ENCODE measurements around the gene PRKD1.
"Not testable (repeated sequence)": the region's sequence is repeated elsewhere in the genome, so short reads cannot be mapped to it uniquely, and the experiment has no call there.

The PRKD1 gene

GRCh38 chr14:29900609-29901350 lies 26.9 kb downstream of the PRKD1 start:
- no peak for DNase-seq (ENCODE audit: low read depth in 2 of 2)

GRCh38 chr14:29898470-29898869 lies 29.2 kb downstream of the PRKD1 start:
- no peak for DNase-seq (ENCODE audit: low read depth in 2 of 2)

- no peak for DNase-seq (ENCODE audit: low read depth in 2 of 2)
Measured at GRCh38 chr14:29897181-29897580, 30.5 kb downstream of the PRKD1 start.

GRCh38 chr14:29896354-29896821 lies 31.3 kb downstream of the PRKD1 start:
- DNase-seq (ENCODE audit: low read depth in 2 of 2): no peak

GRCh38 chr14:29895591-29896083 lies 32.0 kb downstream of the PRKD1 start:
- no peak for DNase-seq (ENCODE audit: low read depth in 2 of 2)

GRCh38 chr14:29893989-29894388 lies 33.7 kb downstream of the PRKD1 start:
- no peak for DNase-seq (ENCODE audit: low read depth in 2 of 2)

- DNase-seq (ENCODE audit: low read depth in 2 of 2): no peak
Measured at GRCh38 chr14:29892327-29892726, 35.3 kb downstream of the PRKD1 start.

GRCh38 chr14:29885988-29886387 lies 41.7 kb downstream of the PRKD1 start:
- DNase-seq (ENCODE audit: low read depth in 2 of 2): no peak

GRCh38 chr14:29868000-29868399 lies 59.6 kb downstream of the PRKD1 start:
- no peak for DNase-seq (ENCODE audit: low read depth in 2 of 2)

GRCh38 chr14:29865299-29865698 lies 62.3 kb downstream of the PRKD1 start:
- no peak for DNase-seq (ENCODE audit: low read depth in 2 of 2)

- DNase-seq (ENCODE audit: low read depth in 2 of 2): no peak
Measured at GRCh38 chr14:29861996-29862395, 65.7 kb downstream of the PRKD1 start.

GRCh38 chr14:29858299-29858698 lies 69.3 kb downstream of the PRKD1 start:
- no peak for DNase-seq (ENCODE audit: low read depth in 2 of 2)

GRCh38 chr14:29857551-29857950 lies 70.1 kb downstream of the PRKD1 start:
- DNase-seq (ENCODE audit: low read depth in 2 of 2): no peak

- no peak for DNase-seq (ENCODE audit: low read depth in 2 of 2)
Measured at GRCh38 chr14:29856516-29856915, 71.1 kb downstream of the PRKD1 start.

- not testable (repeated sequence) for DNase-seq (ENCODE audit: low read depth in 2 of 2)
Measured at GRCh38 chr14:29853691-29854090, 74.0 kb downstream of the PRKD1 start.

- no peak for DNase-seq (ENCODE audit: low read depth in 2 of 2)
Measured at GRCh38 chr14:29853272-29853671, 74.4 kb downstream of the PRKD1 start.

GRCh38 chr14:29851397-29851796 lies 76.2 kb downstream of the PRKD1 start:
- no peak for DNase-seq (ENCODE audit: low read depth in 2 of 2)

GRCh38 chr14:29847056-29847380 lies 80.6 kb downstream of the PRKD1 start:
- no peak for DNase-seq (ENCODE audit: low read depth in 2 of 2)

- DNase-seq (ENCODE audit: low read depth in 2 of 2): no peak
Measured at GRCh38 chr14:29846339-29847055, 81.2 kb downstream of the PRKD1 start.

- DNase-seq (ENCODE audit: low read depth in 2 of 2): no peak
Measured at GRCh38 chr14:29843981-29844380, 83.7 kb downstream of the PRKD1 start.

GRCh38 chr14:29842228-29842627 lies 85.4 kb downstream of the PRKD1 start:
- no peak for DNase-seq (ENCODE audit: low read depth in 2 of 2)

GRCh38 chr14:29840369-29840892 lies 87.2 kb downstream of the PRKD1 start:
- not testable (repeated sequence) for DNase-seq (ENCODE audit: low read depth in 2 of 2)

- not testable (repeated sequence) for DNase-seq (ENCODE audit: low read depth in 2 of 2)
Measured at GRCh38 chr14:29839691-29840090, 88.0 kb downstream of the PRKD1 start.

All from stimulated activated CD4-positive, alpha-beta T cell treated with anti-CD3 and anti-CD28 coated beads, Interleukin-1b, Interleukin-23, amount 100 ng/mL, for 1 hour (primary cell).